Memory B cell (primary cell): Measurements from ENCODE around the gene DCBLD1.

ENCODE experiments used
- ATAC-seq: fragments of 150-1000 bp; cut with Tn5 transposase; 2 replicates; pipeline ENCODE4 v1.10.0; 2021; ENCODE audit warnings: low read depth, mild to moderate bottlenecking, moderate library complexity
- DNase-seq, 2 donors: peaks; one replicate each; pipeline ENCODE4 v3.0.0; 2022; ENCODE audit warnings: low spot score in 2 of 2
- H3K27ac Mint-ChIP-seq: one replicate; pipeline ENCODE4 v1.8.0; 2022; ENCODE audit warnings: mild to moderate bottlenecking, moderate library complexity, mixed read lengths
- H3K27me3 Mint-ChIP-seq: one replicate; pipeline ENCODE4 v1.8.0; 2022; ENCODE audit warnings: mixed read lengths
- H3K36me3 Mint-ChIP-seq: one replicate; pipeline ENCODE4 v1.8.0; 2022; ENCODE audit warnings: mild to moderate bottlenecking, mixed read lengths
- H3K4me1 Mint-ChIP-seq: one replicate; pipeline ENCODE4 v1.8.0; 2022; ENCODE audit warnings: mixed read lengths
- H3K4me3 Mint-ChIP-seq: one replicate; pipeline ENCODE4 v1.8.0; 2022; ENCODE audit warnings: mild to moderate bottlenecking, moderate library complexity, mixed read lengths
- H3K9me3 Mint-ChIP-seq: one replicate; pipeline ENCODE4 v1.8.0; 2022; ENCODE audit warnings: mixed read lengths

Gene DCBLD1

GRCh38 chr6:117483004-117483644 is 650 bp downstream of the DCBLD1 start:
- ATAC-seq (no peak), DNase-seq (peak in 1 of 2 donors; percentile 18)
- H3K4me3 Mint-ChIP-seq, result peak overlapping the region; percentile 83
- peaks cover 3% of the 10 kb centered on the region for H3K36me3 Mint-ChIP-seq
- H3K9me3 Mint-ChIP-seq, result no peaks in the 10 kb centered on the region
- peaks cover 20% of the 10 kb centered on the region for H3K27me3 Mint-ChIP-seq
- H3K27ac Mint-ChIP-seq, result peak overlapping the region; percentile 29
- H3K4me1 Mint-ChIP-seq, result peaks cover 12% of the 10 kb centered on the region

GRCh38 chr6:117483645-117484016 is 1.2 kb downstream of the DCBLD1 start:
- peak overlapping the region; percentile 29 for H3K27ac Mint-ChIP-seq
- H3K27me3 Mint-ChIP-seq, result peaks cover 20% of the 10 kb centered on the region
- no peaks in the 10 kb centered on the region for H3K9me3 Mint-ChIP-seq
- H3K36me3 Mint-ChIP-seq, result peaks cover 3% of the 10 kb centered on the region
- ATAC-seq (no peak), DNase-seq (no peak)
- peak overlapping the region; percentile 83 for H3K4me3 Mint-ChIP-seq
- peaks cover 12% of the 10 kb centered on the region for H3K4me1 Mint-ChIP-seq

GRCh38 chr6:117484052-117484646 is 1.7 kb downstream of the DCBLD1 start:
- Mint-ChIP-seq H3K4me3 (no peak overlapping the region), H3K9me3 (no peaks in the 10 kb centered on the region), H3K27me3 (peaks cover 20% of the 10 kb centered on the region), H3K36me3 (peaks cover 3% of the 10 kb centered on the region), H3K27ac (no peak overlapping the region), H3K4me1 (peaks cover 12% of the 10 kb centered on the region)
- no peak for DNase-seq
- ATAC-seq, result no peak

- ATAC-seq (no peak), DNase-seq (no peak)
- peaks cover 3% of the 10 kb centered on the region for H3K36me3 Mint-ChIP-seq
- no peaks in the 10 kb centered on the region for H3K9me3 Mint-ChIP-seq
- peaks cover 19% of the 10 kb centered on the region for H3K27me3 Mint-ChIP-seq
- H3K4me1 Mint-ChIP-seq, result peaks cover 12% of the 10 kb centered on the region
- no peak overlapping the region for H3K4me3 Mint-ChIP-seq
- H3K27ac Mint-ChIP-seq, result no peak overlapping the region
Observed at GRCh38 chr6:117485433-117485832, 3.0 kb downstream of the DCBLD1 start.

- ATAC-seq (no peak), DNase-seq (no peak)
- Mint-ChIP-seq H3K4me1 (peaks cover 4% of the 10 kb centered on the region), H3K4me3 (no peak overlapping the region), H3K27me3 (peaks cover 14% of the 10 kb centered on the region), H3K9me3 (no peaks in the 10 kb centered on the region), H3K36me3 (peaks cover 3% of the 10 kb centered on the region), H3K27ac (no peak overlapping the region)
Observed at GRCh38 chr6:117487821-117488220, 5.3 kb downstream of the DCBLD1 start.

GRCh38 chr6:117489003-117489402 is 6.5 kb downstream of the DCBLD1 start:
- no peaks in the 10 kb centered on the region for H3K9me3 Mint-ChIP-seq
- no peak overlapping the region for H3K4me3 Mint-ChIP-seq
- H3K36me3 Mint-ChIP-seq, result peaks cover 3% of the 10 kb centered on the region
- no peak for ATAC-seq
- no peaks in the 10 kb centered on the region for H3K4me1 Mint-ChIP-seq
- DNase-seq, result no peak
- H3K27ac Mint-ChIP-seq, result no peak overlapping the region
- H3K27me3 Mint-ChIP-seq, result peaks cover 16% of the 10 kb centered on the region

GRCh38 chr6:117491916-117492315 is 9.4 kb downstream of the DCBLD1 start:
- peaks cover 8% of the 10 kb centered on the region for H3K27me3 Mint-ChIP-seq
- DNase-seq, result no peak
- H3K4me1 Mint-ChIP-seq, result no peaks in the 10 kb centered on the region
- H3K36me3 Mint-ChIP-seq, result peaks cover 3% of the 10 kb centered on the region
- H3K27ac Mint-ChIP-seq, result no peak overlapping the region
- no peaks in the 10 kb centered on the region for H3K9me3 Mint-ChIP-seq
- no peak overlapping the region for H3K4me3 Mint-ChIP-seq
- no peak for ATAC-seq

GRCh38 chr6:117493470-117493869 is 11.0 kb downstream of the DCBLD1 start:
- no peaks in the 10 kb centered on the region for H3K36me3 Mint-ChIP-seq
- no peak overlapping the region for H3K27ac Mint-ChIP-seq
- ATAC-seq, result no peak
- DNase-seq, result no peak
- no peak overlapping the region for H3K4me3 Mint-ChIP-seq
- H3K4me1 Mint-ChIP-seq, result no peaks in the 10 kb centered on the region
- no peaks in the 10 kb centered on the region for H3K9me3 Mint-ChIP-seq
- peaks cover 4% of the 10 kb centered on the region for H3K27me3 Mint-ChIP-seq

GRCh38 chr6:117494283-117494682 is 11.8 kb downstream of the DCBLD1 start:
- Mint-ChIP-seq H3K4me1 (no peaks in the 10 kb centered on the region), H3K4me3 (no peak overlapping the region), H3K9me3 (no peaks in the 10 kb centered on the region), H3K27me3 (peaks cover 4% of the 10 kb centered on the region), H3K36me3 (no peaks in the 10 kb centered on the region), H3K27ac (no peak overlapping the region)
- DNase-seq (no peak), ATAC-seq (no peak)

- no peak overlapping the region for H3K27ac Mint-ChIP-seq
- H3K27me3 Mint-ChIP-seq, result peaks cover 4% of the 10 kb centered on the region
- no peak overlapping the region for H3K4me3 Mint-ChIP-seq
- no peaks in the 10 kb centered on the region for H3K36me3 Mint-ChIP-seq
- H3K4me1 Mint-ChIP-seq, result no peaks in the 10 kb centered on the region
- DNase-seq, result no peak
- no peak for ATAC-seq
- no peaks in the 10 kb centered on the region for H3K9me3 Mint-ChIP-seq
Observed at GRCh38 chr6:117494694-117495318, 12.3 kb downstream of the DCBLD1 start.

- Mint-ChIP-seq H3K4me3 (no peak overlapping the region), H3K27ac (no peak overlapping the region), H3K4me1 (no peaks in the 10 kb centered on the region), H3K9me3 (no peaks in the 10 kb centered on the region), H3K36me3 (no peaks in the 10 kb centered on the region), H3K27me3 (peaks cover 4% of the 10 kb centered on the region)
- ATAC-seq (no peak), DNase-seq (no peak)
Observed at GRCh38 chr6:117495425-117495824, 13.0 kb downstream of the DCBLD1 start.

GRCh38 chr6:117495869-117496268 is 13.4 kb downstream of the DCBLD1 start:
- no peaks in the 10 kb centered on the region for H3K36me3 Mint-ChIP-seq
- H3K4me1 Mint-ChIP-seq, result no peaks in the 10 kb centered on the region
- no peak for ATAC-seq
- H3K27me3 Mint-ChIP-seq, result peaks cover 4% of the 10 kb centered on the region
- no peak overlapping the region for H3K4me3 Mint-ChIP-seq
- no peaks in the 10 kb centered on the region for H3K9me3 Mint-ChIP-seq
- DNase-seq, result no peak
- no peak overlapping the region for H3K27ac Mint-ChIP-seq

GRCh38 chr6:117496383-117496990 is 14.0 kb downstream of the DCBLD1 start:
- H3K4me3 Mint-ChIP-seq, result no peak overlapping the region
- no peak overlapping the region for H3K27ac Mint-ChIP-seq
- H3K4me1 Mint-ChIP-seq, result no peaks in the 10 kb centered on the region
- H3K36me3 Mint-ChIP-seq, result no peaks in the 10 kb centered on the region
- no peak for ATAC-seq
- no peaks in the 10 kb centered on the region for H3K9me3 Mint-ChIP-seq
- H3K27me3 Mint-ChIP-seq, result peaks cover 4% of the 10 kb centered on the region
- DNase-seq, result no peak

- Mint-ChIP-seq H3K27ac (no peak overlapping the region), H3K9me3 (no peaks in the 10 kb centered on the region)
- ATAC-seq, result no peak
Observed at GRCh38 chr6:117497237-117497636, 14.8 kb downstream of the DCBLD1 start.

More at GRCh38 chr6:117497237-117497636, 14.8 kb downstream of the DCBLD1 start:
- Mint-ChIP-seq H3K27me3 (peaks cover 6% of the 10 kb centered on the region), H3K4me3 (no peak overlapping the region), H3K4me1 (no peaks in the 10 kb centered on the region), H3K36me3 (no peaks in the 10 kb centered on the region)
- DNase-seq, result no peak
